HepG2 (cell line): Measurements from ENCODE around the gene BID. TPM values are rescaled to one million over a fixed set of nuclear protein-coding genes. Genes with fewer than 3 reads are reported as not detected.

Source experiments
- ARNT ChIP-seq: fragments of 450-650 bp; IDR thresholded peaks from 2 replicates; pipeline ENCODE4 v1.6.1; 2017
- HDAC1 ChIP-seq: sonication (generic); formaldehyde crosslinking; IDR thresholded peaks from 2 replicates; pipeline ENCODE4 v1.5.1; 2020; ENCODE audit warnings: mild to moderate bottlenecking, missing genetic modification reagents
- IRX3 ChIP-seq: sonication (generic); formaldehyde crosslinking; IDR thresholded peaks from 2 replicates; pipeline ENCODE4 v1.8.1; 2023; ENCODE audit warnings: mild to moderate bottlenecking, low read depth, missing genetic modification reagents, borderline replicate concordance
- JUN ChIP-seq: sonication (generic); formaldehyde crosslinking; IDR thresholded peaks from 2 replicates; pipeline ENCODE4 v1.4.0; 2020; ENCODE audit warnings: mild to moderate bottlenecking, missing genetic modification reagents
- KDM1A ChIP-seq: IDR thresholded peaks from 2 replicates; pipeline ENCODE4 v1.6.1; 2016; ENCODE audit warnings: missing compliant biosample characterization
- MLLT10 ChIP-seq: sonication (generic); formaldehyde crosslinking; IDR thresholded peaks from 2 replicates; pipeline ENCODE4 v1.4.0; 2020; ENCODE audit warnings: missing genetic modification reagents
- NR1H2 ChIP-seq: sonication (generic); formaldehyde crosslinking; IDR thresholded peaks from 2 replicates; pipeline ENCODE4 v1.8.1; 2022; ENCODE audit warnings: low read depth, missing genetic modification reagents, borderline replicate concordance
- RNF2 ChIP-seq: fragments of 450-650 bp; conservative IDR thresholded peaks from 2 replicates; pipeline ENCODE4 v1.6.1; 2016; ENCODE audit warnings: low read depth
- ZNF776 ChIP-seq: sonication (generic); formaldehyde crosslinking; IDR thresholded peaks from 2 replicates; pipeline ENCODE4 v1.4.0; 2020; ENCODE audit warnings: mild to moderate bottlenecking, missing genetic modification reagents
- polyA plus RNA-seq, 8 experiments: library from polyadenylated mRNA; depleted of rRNA in 3 of 8; stranded (reverse) in 7 of 8; unstranded in 1 of 8; fragments of >200 nt; fragmentation: Illumina TruSeq in 4 of 8; extraction: Trizol in 4 of 8; gene quantifications; 2 replicates each; pipeline versions ENCODE4 v1.2.1 to v1.2.3, GENCODE V29; 2011 to 2016; ENCODE audit warnings: low read depth in 4 of 8, missing spikeins in 1 of 8, mixed read lengths in 1 of 8; ENCODE audit not compliant: insufficient read depth in 1 of 8
- total RNA-seq, 5 experiments: library from RNA; depleted of rRNA; stranded (reverse); fragments of >200 nt; fragmentation: Illumina TruSeq; extraction: Trizol; gene quantifications; 2 replicates each; pipeline ENCODE4 v1.2.3, GENCODE V29; 2016; ENCODE audit warnings: low read depth in 1 of 5
- TF ChIP-seq, protein P1 (sequence below), 2 experiments: sonication (generic) in 1 of 2; formaldehyde crosslinking in 1 of 2; IDR thresholded peaks; 2 replicates each; pipeline versions ENCODE4 v1.6.1 to v1.9.0; 2014 to 2022; ENCODE audit warnings: antibody characterized with exemption in 1 of 2, borderline replicate concordance in 1 of 2, inconsistent platforms in 1 of 2, low read depth in 1 of 2, missing genetic modification reagents in 1 of 2
- TF ChIP-seq, protein P2 (sequence below): IDR thresholded peaks from 2 replicates; pipeline ENCODE4 v1.4.0; 2020; ENCODE audit warnings: mild to moderate bottlenecking, missing genetic modification reagents
- TF ChIP-seq, protein P3 (sequence below): sonication (generic); formaldehyde crosslinking; IDR thresholded peaks from 2 replicates; pipeline ENCODE4 v1.4.0; 2020; ENCODE audit warnings: missing genetic modification reagents
- TF ChIP-seq, protein P4 (sequence below): sonication (generic); formaldehyde crosslinking; IDR thresholded peaks from 2 replicates; pipeline ENCODE4 v1.5.0; 2020; ENCODE audit warnings: missing genetic modification reagents
- TF ChIP-seq, protein P5 (sequence below): sonication (generic); formaldehyde crosslinking; IDR thresholded peaks from 2 replicates; pipeline ENCODE4 v1.5.0; 2020; ENCODE audit warnings: missing genetic modification reagents

Gene BID
- total and polyA plus RNA-seq, 2 of the 13 experiments (the other 11 are each of a cell fraction or from before 2014, with no cell fraction given): 35.3 to 51.7 TPM

DNA sequence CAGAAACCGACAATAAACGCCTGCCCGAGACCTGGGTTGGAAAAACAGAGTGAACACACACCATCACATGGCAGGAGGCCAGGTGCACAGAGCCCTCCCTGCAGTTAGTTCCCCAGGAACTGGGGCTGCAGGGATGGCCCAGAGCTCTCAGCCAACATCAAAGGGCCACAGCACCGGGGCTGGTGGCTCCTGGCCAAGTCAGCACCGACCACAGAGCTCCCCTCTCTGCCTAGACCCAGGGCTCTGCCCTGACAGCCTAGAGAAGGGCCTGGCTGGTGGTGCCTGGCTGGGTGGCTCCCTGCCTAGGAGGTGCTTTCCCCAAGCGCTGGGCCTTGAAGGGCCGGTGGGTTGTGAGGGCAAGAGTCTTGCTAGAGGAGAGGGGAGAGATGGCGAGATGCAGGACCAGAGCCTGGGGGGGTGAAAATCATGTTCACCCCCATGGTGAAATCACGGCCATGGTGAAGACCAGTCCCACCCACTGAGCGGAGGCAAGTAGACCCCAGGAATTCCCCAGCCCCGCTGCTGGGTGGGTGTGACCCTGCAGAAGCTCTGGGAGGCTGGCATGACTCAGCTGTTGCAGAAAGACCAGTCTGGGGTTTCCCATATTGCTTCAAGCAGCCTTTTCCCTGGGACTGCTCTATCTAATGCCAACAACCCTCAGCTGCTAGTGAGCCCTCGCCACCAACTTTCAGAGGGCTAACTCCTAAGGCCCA, 7.2 kb upstream of the BID start (continued):
- TF ChIP-seq, protein P1, sequence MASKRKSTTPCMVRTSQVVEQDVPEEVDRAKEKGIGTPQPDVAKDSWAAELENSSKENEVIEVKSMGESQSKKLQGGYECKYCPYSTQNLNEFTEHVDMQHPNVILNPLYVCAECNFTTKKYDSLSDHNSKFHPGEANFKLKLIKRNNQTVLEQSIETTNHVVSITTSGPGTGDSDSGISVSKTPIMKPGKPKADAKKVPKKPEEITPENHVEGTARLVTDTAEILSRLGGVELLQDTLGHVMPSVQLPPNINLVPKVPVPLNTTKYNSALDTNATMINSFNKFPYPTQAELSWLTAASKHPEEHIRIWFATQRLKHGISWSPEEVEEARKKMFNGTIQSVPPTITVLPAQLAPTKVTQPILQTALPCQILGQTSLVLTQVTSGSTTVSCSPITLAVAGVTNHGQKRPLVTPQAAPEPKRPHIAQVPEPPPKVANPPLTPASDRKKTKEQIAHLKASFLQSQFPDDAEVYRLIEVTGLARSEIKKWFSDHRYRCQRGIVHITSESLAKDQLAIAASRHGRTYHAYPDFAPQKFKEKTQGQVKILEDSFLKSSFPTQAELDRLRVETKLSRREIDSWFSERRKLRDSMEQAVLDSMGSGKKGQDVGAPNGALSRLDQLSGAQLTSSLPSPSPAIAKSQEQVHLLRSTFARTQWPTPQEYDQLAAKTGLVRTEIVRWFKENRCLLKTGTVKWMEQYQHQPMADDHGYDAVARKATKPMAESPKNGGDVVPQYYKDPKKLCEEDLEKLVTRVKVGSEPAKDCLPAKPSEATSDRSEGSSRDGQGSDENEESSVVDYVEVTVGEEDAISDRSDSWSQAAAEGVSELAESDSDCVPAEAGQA (IDR thresholded peaks at IDR 0.05; ENCODE audit: low read depth): no peak
- TF ChIP-seq, protein P1 (CRISPR knock-in tag; IDR thresholded peaks at IDR 0.05; ENCODE audit: borderline replicate concordance): no peak
- TF ChIP-seq JUN (CRISPR knock-in tag) (no peak), ARNT (no peak), NR1H2 (no peak), IRX3 (CRISPR knock-in tag) (no peak), RNF2 (no peak), MLLT10 (CRISPR knock-in tag) (no peak), KDM1A (CRISPR knock-in tag) (no peak), ZNF776 (CRISPR knock-in tag) (no peak), HDAC1 (CRISPR knock-in tag) (no peak; the same call in 1 of the 2 replicates)
- TF ChIP-seq, protein P2, sequence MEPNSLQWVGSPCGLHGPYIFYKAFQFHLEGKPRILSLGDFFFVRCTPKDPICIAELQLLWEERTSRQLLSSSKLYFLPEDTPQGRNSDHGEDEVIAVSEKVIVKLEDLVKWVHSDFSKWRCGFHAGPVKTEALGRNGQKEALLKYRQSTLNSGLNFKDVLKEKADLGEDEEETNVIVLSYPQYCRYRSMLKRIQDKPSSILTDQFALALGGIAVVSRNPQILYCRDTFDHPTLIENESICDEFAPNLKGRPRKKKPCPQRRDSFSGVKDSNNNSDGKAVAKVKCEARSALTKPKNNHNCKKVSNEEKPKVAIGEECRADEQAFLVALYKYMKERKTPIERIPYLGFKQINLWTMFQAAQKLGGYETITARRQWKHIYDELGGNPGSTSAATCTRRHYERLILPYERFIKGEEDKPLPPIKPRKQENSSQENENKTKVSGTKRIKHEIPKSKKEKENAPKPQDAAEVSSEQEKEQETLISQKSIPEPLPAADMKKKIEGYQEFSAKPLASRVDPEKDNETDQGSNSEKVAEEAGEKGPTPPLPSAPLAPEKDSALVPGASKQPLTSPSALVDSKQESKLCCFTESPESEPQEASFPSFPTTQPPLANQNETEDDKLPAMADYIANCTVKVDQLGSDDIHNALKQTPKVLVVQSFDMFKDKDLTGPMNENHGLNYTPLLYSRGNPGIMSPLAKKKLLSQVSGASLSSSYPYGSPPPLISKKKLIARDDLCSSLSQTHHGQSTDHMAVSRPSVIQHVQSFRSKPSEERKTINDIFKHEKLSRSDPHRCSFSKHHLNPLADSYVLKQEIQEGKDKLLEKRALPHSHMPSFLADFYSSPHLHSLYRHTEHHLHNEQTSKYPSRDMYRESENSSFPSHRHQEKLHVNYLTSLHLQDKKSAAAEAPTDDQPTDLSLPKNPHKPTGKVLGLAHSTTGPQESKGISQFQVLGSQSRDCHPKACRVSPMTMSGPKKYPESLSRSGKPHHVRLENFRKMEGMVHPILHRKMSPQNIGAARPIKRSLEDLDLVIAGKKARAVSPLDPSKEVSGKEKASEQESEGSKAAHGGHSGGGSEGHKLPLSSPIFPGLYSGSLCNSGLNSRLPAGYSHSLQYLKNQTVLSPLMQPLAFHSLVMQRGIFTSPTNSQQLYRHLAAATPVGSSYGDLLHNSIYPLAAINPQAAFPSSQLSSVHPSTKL (CRISPR knock-in tag): no peak; the same call in 1 of the 2 replicates
- TF ChIP-seq, protein P3, sequence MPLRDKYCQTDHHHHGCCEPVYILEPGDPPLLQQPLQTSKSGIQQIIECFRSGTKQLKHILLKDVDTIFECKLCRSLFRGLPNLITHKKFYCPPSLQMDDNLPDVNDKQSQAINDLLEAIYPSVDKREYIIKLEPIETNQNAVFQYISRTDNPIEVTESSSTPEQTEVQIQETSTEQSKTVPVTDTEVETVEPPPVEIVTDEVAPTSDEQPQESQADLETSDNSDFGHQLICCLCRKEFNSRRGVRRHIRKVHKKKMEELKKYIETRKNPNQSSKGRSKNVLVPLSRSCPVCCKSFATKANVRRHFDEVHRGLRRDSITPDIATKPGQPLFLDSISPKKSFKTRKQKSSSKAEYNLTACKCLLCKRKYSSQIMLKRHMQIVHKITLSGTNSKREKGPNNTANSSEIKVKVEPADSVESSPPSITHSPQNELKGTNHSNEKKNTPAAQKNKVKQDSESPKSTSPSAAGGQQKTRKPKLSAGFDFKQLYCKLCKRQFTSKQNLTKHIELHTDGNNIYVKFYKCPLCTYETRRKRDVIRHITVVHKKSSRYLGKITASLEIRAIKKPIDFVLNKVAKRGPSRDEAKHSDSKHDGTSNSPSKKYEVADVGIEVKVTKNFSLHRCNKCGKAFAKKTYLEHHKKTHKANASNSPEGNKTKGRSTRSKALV (CRISPR knock-in tag): no peak
- TF ChIP-seq, protein P4, sequence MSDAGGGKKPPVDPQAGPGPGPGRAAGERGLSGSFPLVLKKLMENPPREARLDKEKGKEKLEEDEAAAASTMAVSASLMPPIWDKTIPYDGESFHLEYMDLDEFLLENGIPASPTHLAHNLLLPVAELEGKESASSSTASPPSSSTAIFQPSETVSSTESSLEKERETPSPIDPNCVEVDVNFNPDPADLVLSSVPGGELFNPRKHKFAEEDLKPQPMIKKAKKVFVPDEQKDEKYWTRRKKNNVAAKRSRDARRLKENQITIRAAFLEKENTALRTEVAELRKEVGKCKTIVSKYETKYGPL (CRISPR knock-in tag): no peak
- TF ChIP-seq, protein P5, sequence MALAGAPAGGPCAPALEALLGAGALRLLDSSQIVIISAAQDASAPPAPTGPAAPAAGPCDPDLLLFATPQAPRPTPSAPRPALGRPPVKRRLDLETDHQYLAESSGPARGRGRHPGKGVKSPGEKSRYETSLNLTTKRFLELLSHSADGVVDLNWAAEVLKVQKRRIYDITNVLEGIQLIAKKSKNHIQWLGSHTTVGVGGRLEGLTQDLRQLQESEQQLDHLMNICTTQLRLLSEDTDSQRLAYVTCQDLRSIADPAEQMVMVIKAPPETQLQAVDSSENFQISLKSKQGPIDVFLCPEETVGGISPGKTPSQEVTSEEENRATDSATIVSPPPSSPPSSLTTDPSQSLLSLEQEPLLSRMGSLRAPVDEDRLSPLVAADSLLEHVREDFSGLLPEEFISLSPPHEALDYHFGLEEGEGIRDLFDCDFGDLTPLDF: no peak
